CD14-positive monocyte (primary cell): ENCODE measurements around the gene MGARP. TPM values are rescaled to one million over a fixed set of nuclear protein-coding genes. Genes with fewer than 3 reads are reported as not detected.

ENCODE experiments used
- DNase-seq, 3 donors: peaks; one replicate each; pipeline ENCODE4 v3.0.0-alpha.2; 2011 to 2022
- H2AFZ ChIP-seq: 2 replicates; pipeline ENCODE4 v1.6.0; 2012; ENCODE audit warnings: mild to moderate bottlenecking, low read depth, low read length, inconsistent platforms; ENCODE audit not compliant: insufficient read depth, poor library complexity, severe bottlenecking
- H3K27ac ChIP-seq, 2 donors: 1 replicate in 1 of 2; 2 replicates in 1 of 2; pipeline ENCODE4 v1.5.1; 2012 to 2013; ENCODE audit warnings: low read length in 2 of 2, control low read depth in 1 of 2, inconsistent platforms in 1 of 2, low read depth in 1 of 2, mild to moderate bottlenecking in 1 of 2
- H3K27me3 ChIP-seq, 2 donors: one replicate each; pipeline versions ENCODE4 v1.6.0 to v1.6.1; 2011 to 2013; ENCODE audit warnings: low read length in 2 of 2; ENCODE audit not compliant: control insufficient read depth in 2 of 2, insufficient read depth in 2 of 2
- H3K36me3 ChIP-seq, 2 donors: replicated peaks in 1 of 2; 1 replicate in 1 of 2; 2 replicates in 1 of 2; pipeline versions ENCODE4 v1.5.1 to v1.6.1; 2012 to 2013; ENCODE audit warnings: low read length in 2 of 2, control low read depth in 1 of 2, inconsistent platforms in 1 of 2, mild to moderate bottlenecking in 1 of 2; ENCODE audit not compliant: insufficient read depth in 2 of 2, control insufficient read depth in 1 of 2
- H3K4me1 ChIP-seq, 2 donors: 1 replicate in 1 of 2; 2 replicates in 1 of 2; pipeline versions ENCODE4 v1.5.1 to v1.6.1; 2012 to 2013; ENCODE audit warnings: low read length in 2 of 2, control low read depth in 1 of 2, inconsistent platforms in 1 of 2, mild to moderate bottlenecking in 1 of 2, moderate library complexity in 1 of 2; ENCODE audit not compliant: insufficient read depth in 2 of 2, control insufficient read depth in 1 of 2
- H3K4me2 ChIP-seq: replicated peaks from 2 replicates; pipeline ENCODE3; 2012; ENCODE audit warnings: low read length, moderate library complexity, mild to moderate bottlenecking; ENCODE audit not compliant: poor library complexity, severe bottlenecking; ENCODE audit errors: extremely low read depth
- H3K4me3 ChIP-seq, 3 experiments: fragments of 200-600 bp in 1 of 3; sonication (generic) in 1 of 3; replicated peaks in 1 of 3; 1 replicate in 2 of 3; 2 replicates in 1 of 3; pipeline ENCODE4 v1.5.1; 2011 to 2013; ENCODE audit warnings: low read length in 3 of 3, mild to moderate bottlenecking in 3 of 3, control low read depth in 2 of 3, low read depth in 2 of 3, inconsistent platforms in 1 of 3, moderate library complexity in 1 of 3
- H3K79me2 ChIP-seq: 2 replicates; pipeline ENCODE4 v1.6.0; 2012; ENCODE audit warnings: mild to moderate bottlenecking, control low read depth, inconsistent platforms, low read length, moderate library complexity; ENCODE audit not compliant: insufficient read depth
- H3K9ac ChIP-seq: 2 replicates; pipeline ENCODE4 v1.6.0; 2017; ENCODE audit warnings: low read length, mild to moderate bottlenecking; ENCODE audit not compliant: insufficient read depth, poor library complexity, severe bottlenecking
- H3K9me3 ChIP-seq, 2 donors: replicated peaks in 1 of 2; 1 replicate in 1 of 2; 2 replicates in 1 of 2; pipeline versions ENCODE4 v1.5.1 to v1.6.1; 2012 to 2013; ENCODE audit warnings: low read length in 2 of 2, control low read depth in 1 of 2; ENCODE audit not compliant: control insufficient read depth in 1 of 2, insufficient read depth in 1 of 2
- H4K20me1 ChIP-seq: 2 replicates; pipeline ENCODE4 v1.6.0; 2012; ENCODE audit warnings: mild to moderate bottlenecking, low read length, control low read depth, moderate library complexity; ENCODE audit not compliant: insufficient read depth
- H3K27ac Mint-ChIP-seq, 7 donors: one replicate each; pipeline ENCODE4 v1.8.0; 2020; ENCODE audit warnings: mild to moderate bottlenecking in 7 of 7, mixed read lengths in 7 of 7, moderate library complexity in 6 of 7, inconsistent platforms in 2 of 7
- H3K27me3 Mint-ChIP-seq, 3 donors: one replicate each; pipeline ENCODE4 v1.8.0; 2021 to 2022; ENCODE audit warnings: low read depth in 3 of 3, mild to moderate bottlenecking in 3 of 3, mixed read lengths in 3 of 3, moderate library complexity in 3 of 3, inconsistent platforms in 1 of 3
- H3K36me3 Mint-ChIP-seq, 2 donors: one replicate each; pipeline ENCODE4 v1.8.0; 2020; ENCODE audit warnings: mixed read lengths in 2 of 2, inconsistent platforms in 1 of 2, mild to moderate bottlenecking in 1 of 2
- H3K4me1 Mint-ChIP-seq: one replicate; pipeline ENCODE4 v1.8.0; 2020; ENCODE audit warnings: mild to moderate bottlenecking, mixed read lengths
- H3K4me3 Mint-ChIP-seq, 2 donors: one replicate each; pipeline ENCODE4 v1.8.0; 2020; ENCODE audit warnings: mild to moderate bottlenecking in 2 of 2, mixed read lengths in 2 of 2, moderate library complexity in 1 of 2
- H3K9me3 Mint-ChIP-seq, 7 donors: one replicate each; pipeline ENCODE4 v1.8.0; 2020 to 2022; ENCODE audit warnings: mixed read lengths in 7 of 7, mild to moderate bottlenecking in 6 of 7, moderate library complexity in 6 of 7, inconsistent platforms in 2 of 7
- WGBS: methylation state at CpG from one replicate; pipeline ENCODE4 v1.1.5; 2013; ENCODE audit warnings: missing lambda C conversion rate; ENCODE audit not compliant: insufficient coverage; 5-methylcytosine and 5-hydroxymethylcytosine counted together
- intact Hi-C, 2 donors: fragments of 100-400 bp; cut with micrococcal nuclease; formaldehyde crosslinking; loops; one replicate each; pipeline versions ENCODE4 v1.15.0 to v1.15.1; 2023
- polyA plus RNA-seq, 3 donors: library from polyadenylated mRNA; depleted of rRNA in 1 of 3; unstranded in 2 of 3; stranded (reverse) in 1 of 3; fragments of 300-500 nt in 2 of 3; fragments of >200 nt in 1 of 3; fragmentation: Illumina TruSeq in 2 of 3; gene quantifications; 1 replicate in 2 of 3; 2 replicates in 1 of 3; pipeline ENCODE4 v1.2.3, GENCODE V29; 2012 to 2021
- TF ChIP-seq, protein P1 (sequence below): fragments of 200-600 bp; IDR thresholded peaks from one replicate; pipeline ENCODE4 v1.8.0; 2022; ENCODE audit warnings: antibody characterized with exemption, mild to moderate bottlenecking

Gene MGARP
- polyA plus RNA-seq, 3 donors, result 0.19 TPM; not detected in 2

DNA sequence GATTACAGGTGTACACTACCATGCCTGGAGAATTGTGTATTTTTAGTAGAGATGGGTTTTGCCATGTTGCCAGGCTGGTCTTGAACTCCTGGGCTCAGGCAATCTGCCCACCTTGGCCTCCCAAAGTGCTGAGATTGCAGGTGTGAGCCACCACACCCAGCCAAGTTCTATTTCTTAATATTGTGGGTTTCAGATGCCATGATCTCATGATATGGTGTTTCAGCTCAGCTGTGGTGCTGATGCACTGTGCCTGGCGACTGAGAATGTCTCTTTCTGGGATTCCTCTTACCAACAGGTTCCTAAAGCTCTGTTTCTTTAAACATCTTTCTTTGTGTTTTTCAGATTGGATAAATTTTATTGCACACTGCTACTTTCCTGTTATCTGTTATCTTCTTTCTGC, 39.5 kb upstream of the MGARP start:
- intact Hi-C loops, result no loop called here
- TF ChIP-seq, protein P1, sequence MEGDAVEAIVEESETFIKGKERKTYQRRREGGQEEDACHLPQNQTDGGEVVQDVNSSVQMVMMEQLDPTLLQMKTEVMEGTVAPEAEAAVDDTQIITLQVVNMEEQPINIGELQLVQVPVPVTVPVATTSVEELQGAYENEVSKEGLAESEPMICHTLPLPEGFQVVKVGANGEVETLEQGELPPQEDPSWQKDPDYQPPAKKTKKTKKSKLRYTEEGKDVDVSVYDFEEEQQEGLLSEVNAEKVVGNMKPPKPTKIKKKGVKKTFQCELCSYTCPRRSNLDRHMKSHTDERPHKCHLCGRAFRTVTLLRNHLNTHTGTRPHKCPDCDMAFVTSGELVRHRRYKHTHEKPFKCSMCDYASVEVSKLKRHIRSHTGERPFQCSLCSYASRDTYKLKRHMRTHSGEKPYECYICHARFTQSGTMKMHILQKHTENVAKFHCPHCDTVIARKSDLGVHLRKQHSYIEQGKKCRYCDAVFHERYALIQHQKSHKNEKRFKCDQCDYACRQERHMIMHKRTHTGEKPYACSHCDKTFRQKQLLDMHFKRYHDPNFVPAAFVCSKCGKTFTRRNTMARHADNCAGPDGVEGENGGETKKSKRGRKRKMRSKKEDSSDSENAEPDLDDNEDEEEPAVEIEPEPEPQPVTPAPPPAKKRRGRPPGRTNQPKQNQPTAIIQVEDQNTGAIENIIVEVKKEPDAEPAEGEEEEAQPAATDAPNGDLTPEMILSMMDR, result no peak
- Mint-ChIP-seq H3K4me1 (peaks cover 33% of the 10 kb centered on the region), H3K27me3 (no peaks in the 10 kb centered on the region), H3K27ac (peak overlapping the region in 1 of 7 donors; percentile 73), H3K9me3 (no peaks in the 10 kb centered on the region), H3K4me3 (no peak overlapping the region), H3K36me3 (peaks cover 0 to 7% of the 10 kb centered on the region in 2 donors)
- DNase-seq, result no peak
- Histone ChIP-seq H3K27ac (no peak overlapping the region), H2AFZ (no peak overlapping the region), H3K79me2 (peaks cover 100% of the 10 kb centered on the region), H4K20me1 (peaks cover 82% of the 10 kb centered on the region), H3K9ac (no peak overlapping the region), H3K27me3 (no peaks in the 10 kb centered on the region), H3K36me3 (no peaks in the 10 kb centered on the region), H3K4me2 (no peak overlapping the region), H3K4me3 (no peak overlapping the region), H3K9me3 (no peaks in the 10 kb centered on the region), H3K4me1 (peaks cover 0 to 4% of the 10 kb centered on the region in 2 donors)
- WGBS, result 40% methylated on average over 1 of the region's 1 CpG

DNA sequence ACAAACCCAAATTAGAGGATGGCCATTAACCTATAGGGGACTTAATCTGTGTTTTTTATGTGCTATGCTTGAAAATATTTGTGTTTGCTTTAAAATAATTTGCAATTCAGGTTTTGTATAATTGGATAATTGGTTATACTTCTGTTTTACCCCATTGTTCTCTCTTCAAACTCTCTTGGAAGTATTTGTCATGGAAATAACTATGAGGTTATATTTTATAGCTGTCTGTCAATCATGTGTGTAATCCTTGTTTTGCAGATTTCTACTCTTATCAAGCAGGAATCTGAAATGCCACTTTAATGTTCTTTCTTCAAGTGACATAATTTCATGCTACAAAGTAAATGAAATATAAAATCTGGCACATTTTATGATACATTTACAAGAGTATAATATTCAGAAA, 37.6 kb upstream of the MGARP start:
- Histone ChIP-seq H4K20me1 (peaks cover 79% of the 10 kb centered on the region), H3K4me3 (no peak overlapping the region), H3K27ac (no peak overlapping the region), H3K9me3 (no peaks in the 10 kb centered on the region), H3K79me2 (peaks cover 100% of the 10 kb centered on the region), H3K9ac (no peak overlapping the region), H3K36me3 (no peaks in the 10 kb centered on the region), H3K4me1 (peaks cover 16 to 17% of the 10 kb centered on the region in 2 donors), H3K4me2 (no peak overlapping the region), H2AFZ (no peak overlapping the region), H3K27me3 (no peaks in the 10 kb centered on the region)
- no peak for DNase-seq
- Mint-ChIP-seq H3K27me3 (no peaks in the 10 kb centered on the region), H3K36me3 (peaks cover 0 to 7% of the 10 kb centered on the region in 2 donors), H3K9me3 (no peaks in the 10 kb centered on the region), H3K4me3 (no peak overlapping the region), H3K4me1 (peaks cover 44% of the 10 kb centered on the region), H3K27ac (peak overlapping the region in 1 of 7 donors; percentile 41)
- intact Hi-C loops, result no loop called here
- TF ChIP-seq, protein P1, result no peak
